HCT116 (cell line): ENCODE measurements around the gene PRR5L. TPM values are rescaled to one million over a fixed set of nuclear protein-coding genes. Genes with fewer than 3 reads are reported as not detected.

Source experiments
- ATAC-seq: fragments of 200-7000 bp; cut with Tn5 transposase; 2 replicates; pipeline ENCODE4 v1.9.1; 2020; ENCODE audit warnings: mild to moderate bottlenecking, moderate library complexity
- BruUV-seq: library from RNA; stranded (reverse); fragments of 400-500 nt; replicated peaks from 2 replicates; lab custom pipeline; 2021; lab: Mats Ljungman, UMichigan
- CTCF ChIA-PET: fragments of 300-600 bp; sonication (Branson Sonifier 250); formaldehyde crosslinking; loops from one replicate; lab custom pipeline; 2021; ENCODE audit warnings: antibody characterized with exemption; lab: Charles Lee
- POLR2A ChIA-PET: fragments of 300-600, 350-600 bp; sonication (Branson Sonifier 250); formaldehyde crosslinking; loops from one replicate; lab custom pipeline; 2021; ENCODE audit warnings: antibody characterized with exemption; lab: Charles Lee
- RAD21 ChIA-PET, 2 experiments: fragments of 300-600 bp; sonication (Branson Sonifier 250); formaldehyde crosslinking; loops; one replicate each; lab custom pipeline; 2023; ENCODE audit warnings: low total read pairs in 2 of 2; ENCODE audit not compliant: uncharacterized antibody in 2 of 2, unreplicated experiment in 2 of 2, low non-redundant PET in 1 of 2; lab: Charles Lee
- DNase-seq: peaks from one replicate; pipeline ENCODE4 v3.0.0-alpha.2; 2010; ENCODE audit warnings: low read depth, low spot score
- H2AFZ ChIP-seq: fragments of 200-600 bp; shearing (Covaris generic), sonication (generic); 2 replicates; pipeline ENCODE4 v1.6.1; 2017; ENCODE audit warnings: low read depth, mixed run types, mixed read lengths, antibody characterized with exemption, low read length; ENCODE audit not compliant: poor library complexity, severe bottlenecking
- H3K27ac ChIP-seq: 2 replicates; pipeline ENCODE4 v1.5.1; 2012; ENCODE audit warnings: low read depth, low read length
- H3K27me3 ChIP-seq: fragments of 200-600 bp; sonication (generic); 2 replicates; pipeline ENCODE4 v1.6.1; 2016; ENCODE audit warnings: mixed run types, low read length, mixed read lengths; ENCODE audit not compliant: insufficient read depth
- H3K36me3 ChIP-seq, 2 experiments: fragments of 200-500 bp in 1 of 2; fragments of 200-600 bp in 1 of 2; sonication (Bioruptor generic) in 1 of 2; sonication (generic) in 1 of 2; 2 replicates each; pipeline versions ENCODE4 v1.5.1 to v1.6.1; 2014 to 2016; ENCODE audit warnings: low read length in 2 of 2, inconsistent platforms in 1 of 2, mixed read lengths in 1 of 2, mixed run types in 1 of 2; ENCODE audit not compliant: insufficient read depth in 2 of 2, control insufficient read depth in 1 of 2
- H3K4me1 ChIP-seq, 2 experiments: fragments of 200-600 bp in 1 of 2; sonication (generic) in 1 of 2; 2 replicates each; pipeline versions ENCODE4 v1.5.1 to v1.6.1; 2012 to 2017; ENCODE audit warnings: low read length in 2 of 2, inconsistent platforms in 1 of 2, mild to moderate bottlenecking in 1 of 2, mixed read lengths in 1 of 2, mixed run types in 1 of 2, moderate library complexity in 1 of 2; ENCODE audit not compliant: insufficient read depth in 2 of 2, control insufficient read depth in 1 of 2
- H3K4me2 ChIP-seq: fragments of 200-600 bp; sonication (generic); 2 replicates; pipeline ENCODE4 v1.6.1; 2017; ENCODE audit warnings: mixed run types, low read length, mixed read lengths
- H3K4me3 ChIP-seq, 2 experiments: fragments of 200-600 bp in 1 of 2; sonication (generic) in 1 of 2; replicated peaks in 1 of 2; 2 replicates each; pipeline ENCODE4 v1.5.1; 2011 to 2016; ENCODE audit warnings: low read length in 2 of 2, control low read depth in 1 of 2, low read depth in 1 of 2, mild to moderate bottlenecking in 1 of 2, mixed read lengths in 1 of 2, mixed run types in 1 of 2
- H3K79me2 ChIP-seq: fragments of 200-600 bp; sonication (generic); 2 replicates; pipeline ENCODE4 v1.6.1; 2017; ENCODE audit warnings: mild to moderate bottlenecking, mixed run types, low read length, moderate library complexity, mixed read lengths; ENCODE audit not compliant: insufficient read depth
- H3K9ac ChIP-seq: fragments of 200-600 bp; sonication (generic); 2 replicates; pipeline ENCODE4 v1.6.1; 2016; ENCODE audit warnings: low read length, mixed read lengths
- H3K9me2 ChIP-seq: fragments of 200-600 bp; sonication (generic), shearing (Covaris generic); 2 replicates; pipeline ENCODE4 v1.6.1; 2017; ENCODE audit warnings: mixed run types, mild to moderate bottlenecking, moderate library complexity; ENCODE audit not compliant: insufficient read depth
- H3K9me3 ChIP-seq, 2 experiments: fragments of 200-500 bp in 1 of 2; fragments of 200-600 bp in 1 of 2; sonication (Bioruptor generic) in 1 of 2; sonication (generic) in 1 of 2; 2 replicates each; pipeline ENCODE4 v1.6.1; 2014 to 2017; ENCODE audit warnings: low read length in 2 of 2, mixed read lengths in 2 of 2, inconsistent platforms in 1 of 2, low read depth in 1 of 2, mild to moderate bottlenecking in 1 of 2, mixed run types in 1 of 2, moderate library complexity in 1 of 2; ENCODE audit not compliant: control insufficient read depth in 1 of 2, insufficient read depth in 1 of 2
- H4K20me1 ChIP-seq: fragments of 200-600 bp; sonication (generic), shearing (Covaris generic); 2 replicates; pipeline ENCODE4 v1.6.1; 2017; ENCODE audit warnings: mixed run types, mild to moderate bottlenecking, moderate library complexity; ENCODE audit not compliant: insufficient read depth
- CEBPB ChIP-seq: IDR thresholded peaks from 2 replicates; pipeline ENCODE4 v1.6.1; 2012; ENCODE audit warnings: low read depth
- EZH2 ChIP-seq: fragments of 200-600 bp; sonication (generic); IDR thresholded peaks from 2 replicates; pipeline ENCODE4 v1.6.1; 2017; ENCODE audit warnings: antibody characterized with exemption, mixed run types
- EZH2phosphoT487 ChIP-seq: fragments of 200-600 bp; IDR thresholded peaks from 2 replicates; pipeline ENCODE4 v1.6.1; 2018; ENCODE audit warnings: antibody characterized with exemption, borderline replicate concordance
- POLR2A ChIP-seq: IDR thresholded peaks from 2 replicates; pipeline ENCODE4 v1.7.0; 2011; ENCODE audit warnings: borderline replicate concordance; ENCODE audit not compliant: insufficient read depth, insufficient read length; ENCODE audit errors: extremely low read depth
- RAD21 ChIP-seq: IDR thresholded peaks from 2 replicates; pipeline ENCODE4 v1.6.1; 2012; ENCODE audit warnings: low read depth, mild to moderate bottlenecking
- REST ChIP-seq: IDR thresholded peaks from 2 replicates; pipeline ENCODE4 v1.6.1; 2012; ENCODE audit warnings: low read depth
- SIN3A ChIP-seq: IDR thresholded peaks from 2 replicates; pipeline ENCODE4 v1.6.1; 2012; ENCODE audit warnings: low read depth
- YY1 ChIP-seq: IDR thresholded peaks from 2 replicates; pipeline ENCODE4 v1.6.1; 2011; ENCODE audit warnings: low read length, low read depth, moderate library complexity, mild to moderate bottlenecking; ENCODE audit not compliant: insufficient replicate concordance; ENCODE audit errors: extremely low read depth
- intact Hi-C: fragments of 100-400 bp; cut with micrococcal nuclease; formaldehyde crosslinking; loops from 2 replicates; pipeline ENCODE4 v1.10.0; 2022
- total RNA-seq: library from RNA; stranded (reverse); gene quantifications from one replicate; pipeline ENCODE4 v1.2.1, GENCODE V29; 2021; ENCODE audit not compliant: unreplicated experiment
- TF ChIP-seq, protein P1 (sequence below): IDR thresholded peaks from 2 replicates; pipeline ENCODE4 v1.6.1; 2011; ENCODE audit warnings: mild to moderate bottlenecking, low read length, moderate library complexity; ENCODE audit not compliant: insufficient replicate concordance; ENCODE audit errors: extremely low read depth
- TF ChIP-seq, protein P2 (sequence below): IDR thresholded peaks from 2 replicates; pipeline ENCODE4 v1.6.1; 2012

PRR5L gene
- total RNA-seq, 1 experiment from 2014 or later: 0.47 TPM

DNA sequence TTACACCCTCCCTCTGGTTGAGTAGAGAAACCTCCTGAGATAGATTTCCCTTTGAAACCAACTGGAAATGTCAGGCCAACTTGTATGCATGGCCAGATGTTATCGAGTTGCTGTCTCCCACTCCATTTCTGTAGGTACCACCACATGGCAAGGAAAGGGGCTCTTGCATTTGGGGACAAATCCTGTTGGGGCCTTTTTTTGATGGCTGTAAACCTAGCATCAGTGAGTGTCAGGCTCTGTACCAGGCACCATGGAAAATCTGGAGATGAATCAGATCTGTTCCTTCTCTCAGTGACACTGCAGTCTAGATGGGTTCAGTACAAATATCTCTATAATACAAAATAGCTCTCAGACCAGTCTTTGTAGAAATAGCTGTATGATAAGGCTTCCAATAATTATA, 155.6 kb downstream of the PRR5L start:
- POLR2A ChIA-PET: no interaction called here
- no peak for TF ChIP-seq EZH2phosphoT487
- H2AFZ ChIP-seq: no peak overlapping the region
- H4K20me1 ChIP-seq: no peaks in the 10 kb centered on the region
- intact Hi-C loops: no loop called here
- H3K27ac ChIP-seq: no peak overlapping the region
- no peaks in the 10 kb centered on the region for H3K36me3 ChIP-seq
- RAD21 ChIA-PET: no interaction called here
- CTCF ChIA-PET: no interaction called here
- no peaks in the 10 kb centered on the region for H3K79me2 ChIP-seq
- peaks cover 5 to 22% of the 10 kb centered on the region in 2 experiments; a peak in 1 of 4 replicates for H3K4me1 ChIP-seq
- H3K9ac ChIP-seq: no peak overlapping the region
- H3K4me2 ChIP-seq: no peak overlapping the region
- H3K27me3 ChIP-seq: peaks cover 2% of the 10 kb centered on the region; the same call in 1 of the 2 replicates
- no TSS peak for BruUV-seq
- DNase-seq (no peak), ATAC-seq (no peak)
- no peaks in the 10 kb centered on the region for H3K9me2 ChIP-seq
- no peaks in the 10 kb centered on the region for H3K9me3 ChIP-seq
- no peak overlapping the region for H3K4me3 ChIP-seq

DNA sequence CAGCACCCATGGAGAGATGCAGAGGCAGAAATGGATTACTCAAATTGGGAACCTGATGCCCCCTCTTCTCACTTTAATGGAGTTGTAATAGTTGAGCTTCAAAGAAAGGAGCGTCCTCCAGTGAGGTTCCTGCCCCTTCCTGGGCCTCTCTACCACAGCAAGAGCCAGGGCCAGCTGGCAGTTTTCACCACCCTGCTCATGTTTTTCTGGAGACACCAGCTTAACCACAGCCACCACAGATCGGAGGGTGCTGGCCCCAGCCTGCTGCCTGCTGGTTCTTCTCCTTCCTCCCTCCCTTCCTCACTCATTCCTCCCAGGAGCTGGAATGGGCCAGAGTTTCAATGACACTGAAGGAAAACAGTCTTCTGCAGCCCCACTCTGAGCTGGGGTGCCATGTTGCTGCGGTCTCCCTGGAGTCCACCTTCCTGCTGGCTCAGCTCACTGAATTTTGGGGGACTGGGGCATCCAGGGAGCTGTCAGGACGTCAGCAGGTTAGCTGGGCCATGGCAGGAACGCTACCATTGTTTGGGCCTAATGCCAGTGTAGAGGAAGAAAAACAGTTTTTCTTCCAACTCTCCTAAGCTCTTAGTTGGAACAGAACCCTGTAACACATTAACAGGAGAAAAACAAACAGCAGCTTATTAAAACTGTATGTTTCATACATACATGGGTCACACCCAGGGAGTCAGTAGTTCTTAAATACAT, 156.3 kb downstream of the PRR5L start:
- no peak overlapping the region for H3K27ac ChIP-seq
- H3K4me1 ChIP-seq: peaks cover 5 to 22% of the 10 kb centered on the region in 2 experiments; a peak in 1 of 4 replicates
- POLR2A ChIA-PET: no interaction called here
- H4K20me1 ChIP-seq: no peaks in the 10 kb centered on the region
- RAD21 ChIA-PET: no interaction called here
- H3K9me3 ChIP-seq: no peaks in the 10 kb centered on the region
- TF ChIP-seq YY1 (no peak), RAD21 (no peak), POLR2A (no peak), EZH2 (no peak), CEBPB (no peak), REST (no peak), SIN3A (no peak)
- TF ChIP-seq, protein P1, sequence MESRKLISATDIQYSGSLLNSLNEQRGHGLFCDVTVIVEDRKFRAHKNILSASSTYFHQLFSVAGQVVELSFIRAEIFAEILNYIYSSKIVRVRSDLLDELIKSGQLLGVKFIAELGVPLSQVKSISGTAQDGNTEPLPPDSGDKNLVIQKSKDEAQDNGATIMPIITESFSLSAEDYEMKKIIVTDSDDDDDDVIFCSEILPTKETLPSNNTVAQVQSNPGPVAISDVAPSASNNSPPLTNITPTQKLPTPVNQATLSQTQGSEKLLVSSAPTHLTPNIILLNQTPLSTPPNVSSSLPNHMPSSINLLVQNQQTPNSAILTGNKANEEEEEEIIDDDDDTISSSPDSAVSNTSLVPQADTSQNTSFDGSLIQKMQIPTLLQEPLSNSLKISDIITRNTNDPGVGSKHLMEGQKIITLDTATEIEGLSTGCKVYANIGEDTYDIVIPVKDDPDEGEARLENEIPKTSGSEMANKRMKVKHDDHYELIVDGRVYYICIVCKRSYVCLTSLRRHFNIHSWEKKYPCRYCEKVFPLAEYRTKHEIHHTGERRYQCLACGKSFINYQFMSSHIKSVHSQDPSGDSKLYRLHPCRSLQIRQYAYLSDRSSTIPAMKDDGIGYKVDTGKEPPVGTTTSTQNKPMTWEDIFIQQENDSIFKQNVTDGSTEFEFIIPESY: no peak
- TF ChIP-seq, protein P2, sequence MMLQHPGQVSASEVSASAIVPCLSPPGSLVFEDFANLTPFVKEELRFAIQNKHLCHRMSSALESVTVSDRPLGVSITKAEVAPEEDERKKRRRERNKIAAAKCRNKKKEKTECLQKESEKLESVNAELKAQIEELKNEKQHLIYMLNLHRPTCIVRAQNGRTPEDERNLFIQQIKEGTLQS: no peak
- no peak overlapping the region for H3K9ac ChIP-seq
- DNase-seq (no peak), ATAC-seq (no peak)
- H3K36me3 ChIP-seq: no peaks in the 10 kb centered on the region
- no peaks in the 10 kb centered on the region for H3K79me2 ChIP-seq
- no peak overlapping the region for H3K4me2 ChIP-seq
- no peaks in the 10 kb centered on the region for H3K9me2 ChIP-seq
- H3K4me3 ChIP-seq: no peak overlapping the region
- intact Hi-C loops: no loop called here
- no peak overlapping the region for H2AFZ ChIP-seq
- peaks cover 2% of the 10 kb centered on the region; the same call in 1 of the 2 replicates for H3K27me3 ChIP-seq
- CTCF ChIA-PET: interaction anchor here (0.9 kb wide), 1 partner anchor 13 kb away, joined by 3 read pairs; no protein-coding TSS in a partner anchor
- BruUV-seq: no TSS peak
